ENCODE data around the gene PRELID2.
"Not testable (repeated sequence)": the region's sequence is repeated elsewhere in the genome, so short reads cannot be mapped to it uniquely, and the experiment has no call there.

Gene PRELID2

DNA sequence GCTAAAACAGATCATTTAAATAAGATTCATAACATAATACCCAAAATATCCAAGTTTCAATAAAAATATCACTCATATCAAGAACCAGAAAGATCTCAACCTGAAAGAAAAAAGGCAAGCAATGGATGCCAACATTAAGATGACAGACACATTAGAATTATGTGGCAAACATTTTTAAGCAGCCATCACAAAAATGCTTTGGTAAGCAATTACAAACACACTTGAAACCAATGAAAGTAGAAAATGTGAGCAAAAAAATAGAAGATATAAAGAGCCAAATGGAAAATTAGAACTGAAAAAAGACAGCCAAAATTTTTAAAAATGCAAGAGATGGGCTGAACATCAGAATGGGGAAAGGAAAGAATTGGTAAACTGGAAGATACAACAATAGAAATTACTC is 96.9 kb downstream of the PRELID2 start:
- no peak overlapping the region for H3K4me3 ChIP-seq (ENCODE audit: low read length)
- DNase-seq (ENCODE audit: low read depth), result no peak
- TF ChIP-seq, protein P1, sequence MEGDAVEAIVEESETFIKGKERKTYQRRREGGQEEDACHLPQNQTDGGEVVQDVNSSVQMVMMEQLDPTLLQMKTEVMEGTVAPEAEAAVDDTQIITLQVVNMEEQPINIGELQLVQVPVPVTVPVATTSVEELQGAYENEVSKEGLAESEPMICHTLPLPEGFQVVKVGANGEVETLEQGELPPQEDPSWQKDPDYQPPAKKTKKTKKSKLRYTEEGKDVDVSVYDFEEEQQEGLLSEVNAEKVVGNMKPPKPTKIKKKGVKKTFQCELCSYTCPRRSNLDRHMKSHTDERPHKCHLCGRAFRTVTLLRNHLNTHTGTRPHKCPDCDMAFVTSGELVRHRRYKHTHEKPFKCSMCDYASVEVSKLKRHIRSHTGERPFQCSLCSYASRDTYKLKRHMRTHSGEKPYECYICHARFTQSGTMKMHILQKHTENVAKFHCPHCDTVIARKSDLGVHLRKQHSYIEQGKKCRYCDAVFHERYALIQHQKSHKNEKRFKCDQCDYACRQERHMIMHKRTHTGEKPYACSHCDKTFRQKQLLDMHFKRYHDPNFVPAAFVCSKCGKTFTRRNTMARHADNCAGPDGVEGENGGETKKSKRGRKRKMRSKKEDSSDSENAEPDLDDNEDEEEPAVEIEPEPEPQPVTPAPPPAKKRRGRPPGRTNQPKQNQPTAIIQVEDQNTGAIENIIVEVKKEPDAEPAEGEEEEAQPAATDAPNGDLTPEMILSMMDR (conservative IDR thresholded peaks at IDR 0.05; ENCODE audit: low read depth, low read length), result no peak

DNA sequence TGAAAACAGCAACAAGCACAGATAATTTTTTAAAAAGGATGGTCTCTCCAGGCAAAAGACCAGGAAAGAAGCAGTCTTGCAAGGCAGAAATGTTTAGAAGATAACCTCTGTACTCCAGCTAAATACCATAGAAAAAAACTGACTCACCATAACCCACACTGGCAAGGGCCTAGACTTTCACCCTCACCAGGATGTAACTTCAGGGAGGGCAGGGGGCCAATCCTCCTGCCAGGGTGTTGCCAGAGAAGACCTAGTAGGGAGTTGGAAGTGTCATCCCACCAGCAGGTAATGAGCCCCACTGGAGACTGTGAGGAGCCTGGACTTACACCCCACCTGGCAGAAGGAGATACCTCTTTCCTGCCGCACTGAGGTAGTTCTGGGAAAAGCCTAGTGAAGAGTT is 97.6 kb downstream of the PRELID2 start:
- TF ChIP-seq, protein P1 (conservative IDR thresholded peaks at IDR 0.05; ENCODE audit: low read depth, low read length), result no peak
- no peak for DNase-seq (ENCODE audit: low read depth)
- H3K4me3 ChIP-seq (ENCODE audit: low read length), result no peak overlapping the region

- not testable (repeated sequence) for H3K4me3 ChIP-seq (ENCODE audit: low read length); DNase-seq (ENCODE audit: low read depth)
These were observed 105.2 kb downstream of the PRELID2 start for GRCh38 chr5:145729956-145730355.

GRCh38 chr5:145723516-145723915 is 111.6 kb downstream of the PRELID2 start:
- H3K4me3 ChIP-seq (ENCODE audit: low read length), result no peak overlapping the region
- DNase-seq (ENCODE audit: low read depth), result no peak
- TF ChIP-seq, protein P1 (conservative IDR thresholded peaks at IDR 0.05; ENCODE audit: low read depth, low read length), result no peak

DNA sequence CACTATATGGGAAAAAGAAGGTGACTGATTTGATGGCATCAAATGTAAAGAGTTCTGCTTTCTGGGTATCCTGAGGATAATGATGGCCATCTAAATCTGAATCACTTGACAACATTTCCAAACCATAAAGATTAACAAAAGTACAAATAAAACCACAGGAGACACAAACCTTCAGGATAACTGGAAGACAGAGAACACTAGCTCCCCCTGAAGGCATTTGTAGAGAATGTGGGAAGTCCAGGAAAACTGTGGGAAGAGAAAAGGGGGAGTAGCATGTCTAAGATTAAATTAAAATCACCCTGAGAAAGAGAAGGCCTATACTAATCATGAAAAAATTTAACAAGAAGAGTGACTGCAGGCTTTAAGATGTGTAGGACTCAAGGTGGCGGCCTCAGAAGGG is 116.2 kb downstream of the PRELID2 start:
- H3K4me3 ChIP-seq (ENCODE audit: low read length), result no peak overlapping the region
- DNase-seq (ENCODE audit: low read depth), result peak; percentile 12
- TF ChIP-seq, protein P1 (conservative IDR thresholded peaks at IDR 0.05; ENCODE audit: low read depth, low read length), result peak; percentile 74

DNA sequence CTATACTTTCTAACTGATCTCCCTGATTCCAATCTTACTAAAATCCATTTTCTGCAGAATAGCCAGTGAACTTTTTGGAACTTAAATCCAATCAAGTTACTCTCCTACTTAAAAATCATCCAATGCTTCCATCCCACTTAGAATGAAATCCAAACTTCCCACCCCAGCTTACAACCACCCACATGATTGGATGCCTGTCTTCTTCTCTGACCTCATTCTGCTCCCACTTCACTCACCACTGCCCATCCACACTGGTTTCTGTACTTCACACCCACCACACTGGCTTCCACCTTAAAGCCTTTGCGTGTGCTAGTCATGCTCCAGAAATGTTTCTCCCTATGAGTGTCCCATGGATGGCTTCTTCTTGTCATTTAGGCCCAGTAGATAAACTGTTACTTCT is 119.7 kb downstream of the PRELID2 start:
- H3K4me3 ChIP-seq (ENCODE audit: low read length), result no peak overlapping the region
- no peak for DNase-seq (ENCODE audit: low read depth)
- TF ChIP-seq, protein P1 (conservative IDR thresholded peaks at IDR 0.05; ENCODE audit: low read depth, low read length), result no peak

DNA sequence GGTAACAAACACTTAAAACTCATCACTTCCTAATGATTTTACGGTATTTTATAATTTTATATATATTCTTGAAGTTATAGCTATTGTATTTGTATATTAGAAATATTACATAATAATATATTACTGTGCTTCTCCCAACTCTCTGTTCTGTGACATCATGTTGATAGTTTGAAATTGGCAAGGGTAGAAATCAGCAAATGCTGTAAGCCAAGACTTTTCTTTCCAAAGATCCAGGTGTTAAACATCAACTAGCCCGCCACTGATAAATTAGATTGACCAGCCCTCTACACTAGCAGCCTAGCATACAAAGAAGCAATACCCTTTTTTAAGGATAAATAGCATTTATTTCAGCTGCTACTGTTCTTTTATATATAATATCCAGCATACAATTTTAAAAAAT is 122.9 kb downstream of the PRELID2 start:
- H3K4me3 ChIP-seq (ENCODE audit: low read length), result no peak overlapping the region
- TF ChIP-seq, protein P1 (conservative IDR thresholded peaks at IDR 0.05; ENCODE audit: low read depth, low read length), result no peak
- DNase-seq (ENCODE audit: low read depth), result no peak

DNA sequence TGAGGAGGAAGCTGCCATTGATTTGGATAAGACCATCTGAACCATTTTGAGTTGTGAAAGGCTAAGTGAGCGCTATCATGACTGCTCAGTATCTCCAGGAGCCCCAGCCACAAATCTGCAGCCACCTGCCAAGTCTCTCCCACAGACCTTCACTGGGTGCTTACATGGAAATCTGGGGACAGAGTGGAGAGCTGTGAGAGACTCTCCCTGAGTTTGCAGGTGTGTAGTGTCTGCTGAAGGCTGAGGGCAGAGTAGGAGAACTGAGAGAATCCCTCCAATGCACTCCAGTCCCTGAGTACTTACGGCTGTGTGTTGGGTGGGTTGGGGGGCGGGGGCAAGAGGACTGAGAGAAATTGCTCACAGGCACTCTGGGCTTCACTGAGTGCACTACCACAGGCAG is 123.7 kb downstream of the PRELID2 start:
- no peak for DNase-seq (ENCODE audit: low read depth)
- TF ChIP-seq, protein P1 (conservative IDR thresholded peaks at IDR 0.05; ENCODE audit: low read depth, low read length), result no peak
- no peak overlapping the region for H3K4me3 ChIP-seq (ENCODE audit: low read length)

Measured in retinal pigment epithelial cell (primary cell).